NCI-H2107 (cell line): ENCODE data around the gene ICE2.

Experiments used
- DNase-seq: peaks from one replicate; lab custom pipeline; 2025; lab: John Stamatoyannopoulos, UW

The ICE2 gene

DNA sequence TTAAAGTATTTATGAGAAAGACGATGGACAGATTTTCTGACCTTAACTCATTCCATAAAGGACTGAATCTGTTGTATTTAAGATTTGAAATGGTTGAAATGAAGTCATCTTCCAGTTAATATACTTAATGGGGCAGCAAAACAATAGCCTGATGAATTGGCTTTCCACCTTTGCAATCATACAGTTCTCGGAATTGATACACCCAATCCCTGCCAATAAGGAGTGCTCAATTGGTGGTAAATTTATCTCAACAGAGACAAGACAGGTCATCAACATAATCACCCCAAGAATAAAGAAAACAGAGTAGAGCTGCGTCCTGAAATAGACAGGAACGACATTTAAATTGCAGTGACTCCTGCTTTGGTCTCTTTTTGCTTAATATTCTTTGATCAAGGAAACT is 92.3 kb downstream of the ICE2 start:
- no peak for DNase-seq

DNA sequence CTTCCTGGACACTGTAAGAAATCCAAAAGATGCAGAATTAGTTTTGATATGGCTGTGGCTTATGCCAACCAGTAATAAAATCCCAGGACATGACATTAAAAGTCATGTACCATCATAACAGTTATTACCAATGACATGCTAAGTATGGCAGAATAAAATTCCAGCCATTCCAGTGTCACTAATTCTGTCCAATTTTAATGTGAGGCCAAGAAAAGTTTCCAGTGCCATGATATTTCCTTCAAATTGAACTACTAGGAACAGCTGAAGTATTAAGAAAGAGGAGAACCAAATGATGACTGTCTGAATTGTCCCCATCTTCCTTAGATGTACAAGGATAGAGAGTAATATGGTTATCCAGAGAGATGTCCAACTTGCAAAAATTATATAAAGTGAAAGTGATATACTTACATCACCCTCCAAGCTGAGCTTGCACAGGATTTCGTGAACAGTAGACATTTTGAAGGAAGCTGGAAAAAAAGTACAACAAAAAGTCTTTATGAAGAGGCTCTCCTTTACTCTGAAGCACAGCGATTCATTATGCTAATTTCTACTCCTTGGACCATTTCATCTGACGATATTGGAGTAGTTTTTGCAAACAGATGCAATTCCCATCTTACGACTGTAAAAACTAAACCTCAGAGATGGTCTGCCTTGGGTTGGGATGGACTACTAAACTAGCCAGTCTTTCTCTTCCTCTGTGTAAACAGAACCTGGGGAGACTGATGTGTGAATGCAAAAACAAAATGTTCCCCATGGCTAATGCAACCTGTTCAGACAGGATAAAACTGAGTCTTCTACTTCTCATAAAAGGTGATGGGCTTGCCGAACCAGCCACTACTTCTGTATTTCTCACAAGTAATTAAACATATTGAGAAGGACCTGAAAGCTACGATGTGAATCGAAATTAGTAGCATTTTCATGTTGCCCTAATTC is 93.1 kb downstream of the ICE2 start:
- DNase-seq = no peak

DNA sequence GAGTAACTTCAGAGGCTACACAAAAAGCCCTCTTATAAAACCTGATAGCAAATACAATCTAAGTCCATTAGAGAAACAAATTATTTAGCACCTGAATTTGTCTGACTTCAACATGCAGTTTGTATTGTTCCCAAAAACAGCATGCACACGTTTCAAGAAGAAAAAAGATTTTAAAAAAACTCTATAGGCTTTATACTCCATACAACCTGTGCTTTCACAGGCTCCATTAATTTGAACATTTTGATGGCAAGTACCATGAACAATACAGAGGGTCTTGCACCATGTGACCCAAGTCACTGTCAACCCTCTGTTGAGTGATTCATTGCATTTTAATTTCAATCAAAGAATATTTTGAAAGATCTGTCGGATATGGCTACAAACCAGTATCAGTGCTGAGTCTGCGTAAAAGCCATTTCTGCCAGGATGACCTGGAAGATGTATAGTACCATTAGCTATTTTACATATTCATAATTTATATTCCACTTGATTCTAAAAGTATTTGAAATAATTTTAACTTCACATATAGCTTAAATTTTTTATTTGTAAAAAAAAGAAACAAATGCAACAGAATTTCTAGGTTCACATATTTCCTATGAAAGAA is 94.3 kb downstream of the ICE2 start:
- DNase-seq = no peak

DNA sequence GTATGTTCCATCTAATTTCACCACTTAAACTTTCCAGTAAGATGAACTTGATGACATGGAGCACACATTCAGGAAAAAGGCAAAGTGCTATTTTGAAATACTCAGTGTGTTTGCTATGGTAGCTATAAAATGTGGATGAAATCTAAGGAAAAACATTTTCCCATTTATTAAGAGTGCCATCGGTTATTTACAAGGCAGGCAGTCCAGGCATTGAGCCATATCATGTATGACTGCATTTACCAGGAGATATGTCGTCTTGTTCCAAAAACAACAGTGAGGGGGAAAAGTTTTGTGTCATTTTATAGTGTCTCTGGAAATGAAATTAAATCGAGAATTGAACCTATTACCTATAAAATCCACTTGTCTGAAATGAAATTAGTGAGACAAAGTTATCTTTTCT is 94.9 kb downstream of the ICE2 start:
- DNase-seq = no peak

DNA sequence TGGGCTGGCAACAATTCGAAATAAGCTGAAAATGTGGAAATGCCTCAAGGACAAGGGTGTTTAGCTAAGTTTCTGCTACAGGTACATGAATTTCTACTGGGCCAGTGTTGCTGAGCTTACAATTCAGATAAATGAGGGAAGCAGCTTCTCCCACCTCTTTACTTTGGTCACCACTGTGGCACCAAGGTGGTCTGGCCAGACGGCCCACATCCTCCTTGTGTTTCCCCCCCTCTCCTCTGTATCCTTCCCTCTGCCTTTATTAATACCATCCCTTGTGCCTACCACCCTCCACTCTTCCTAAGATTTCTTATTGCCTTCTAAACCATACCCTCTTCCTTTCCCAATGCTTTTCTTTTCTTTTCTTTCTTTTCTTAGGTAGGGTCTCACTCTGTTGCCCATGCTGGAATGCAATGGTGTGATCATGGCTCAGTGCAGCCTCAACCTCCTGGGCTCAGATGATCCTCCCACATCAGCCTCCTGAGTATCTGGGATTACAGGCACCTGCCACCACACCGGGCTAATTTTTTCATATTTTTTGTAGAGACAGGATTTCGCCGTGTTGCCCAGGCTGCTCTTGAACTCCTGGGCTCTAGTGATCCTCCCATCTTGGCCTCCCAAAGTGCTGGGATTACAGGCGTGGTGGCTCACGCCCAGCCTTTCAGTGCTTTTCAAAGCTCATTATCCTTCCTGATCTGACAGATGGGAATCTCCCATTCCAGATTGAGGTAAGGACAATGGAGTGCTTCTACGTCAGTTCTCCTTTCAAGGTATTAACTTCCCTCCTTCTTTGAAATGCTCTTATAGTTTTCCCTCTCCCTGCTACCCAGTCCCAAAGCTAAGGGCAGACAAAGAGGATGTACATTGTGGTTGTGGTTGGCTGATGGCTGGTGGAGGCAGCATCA is 95.9 kb downstream of the ICE2 start:
- no peak for DNase-seq

DNA sequence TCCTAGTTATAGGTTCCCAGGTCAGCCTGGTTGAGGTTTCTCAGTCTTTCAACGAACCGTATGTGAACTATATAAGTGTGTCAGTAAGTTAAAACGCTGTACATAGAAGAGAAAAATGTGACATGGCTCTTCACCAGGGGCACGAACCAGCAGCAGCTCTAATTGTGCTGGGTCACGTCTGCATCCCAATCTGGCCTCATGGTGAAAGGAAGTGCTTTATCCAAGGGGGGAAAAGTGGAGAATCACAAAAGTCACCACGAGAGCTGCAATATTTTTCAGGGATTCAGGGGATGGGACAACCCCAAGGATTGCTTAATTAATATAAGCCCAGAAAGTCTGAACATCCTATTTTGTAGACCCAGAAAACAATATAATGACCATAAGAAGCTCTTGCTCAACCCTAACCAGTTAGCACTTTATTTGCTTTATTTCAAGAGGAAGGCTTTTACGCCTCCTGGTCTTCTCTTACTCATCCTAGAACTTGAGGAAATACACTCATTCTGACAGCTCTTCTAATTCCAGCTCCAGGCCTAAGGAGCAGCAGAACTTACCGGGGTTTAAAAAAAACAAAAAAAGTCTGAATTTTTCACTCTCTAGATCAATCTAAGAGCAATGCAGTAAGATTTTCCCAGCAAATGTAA is 97.7 kb downstream of the ICE2 start:
- DNase-seq = no peak

DNA sequence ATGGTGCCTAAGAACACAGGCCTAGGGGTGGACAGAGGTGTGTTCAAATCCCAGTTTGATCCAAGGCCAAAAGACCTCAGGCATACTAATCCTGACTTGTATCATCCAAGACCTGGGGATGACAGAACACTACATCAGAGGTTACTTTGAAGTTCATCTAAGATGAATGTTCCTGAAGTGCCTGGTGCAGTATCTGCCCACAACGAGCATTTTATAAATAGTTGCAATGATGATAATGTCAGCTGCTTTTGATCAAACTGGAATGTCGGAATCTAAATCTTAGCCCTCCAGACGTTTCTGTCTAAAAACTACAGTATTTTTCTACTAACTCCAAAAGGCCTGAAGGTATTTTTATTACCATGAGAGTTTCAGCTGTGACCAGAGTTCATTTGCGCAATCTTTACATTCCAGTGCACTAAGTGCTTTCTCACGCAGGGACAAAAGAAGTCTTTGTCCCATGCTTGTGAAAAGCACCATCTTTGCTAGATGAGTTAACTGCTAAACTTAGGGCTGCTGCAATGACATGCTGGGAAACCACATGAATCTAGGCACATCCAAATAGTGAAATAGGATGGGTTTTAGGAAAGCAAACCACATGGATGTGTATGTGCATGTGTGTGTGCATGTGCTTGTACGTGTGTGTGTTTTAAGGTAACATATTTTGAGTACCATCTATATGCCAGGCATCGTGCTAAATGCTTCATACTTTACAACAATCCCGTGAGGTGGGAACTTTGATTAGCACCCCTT is 99.2 kb downstream of the ICE2 start:
- no peak for DNase-seq

DNA sequence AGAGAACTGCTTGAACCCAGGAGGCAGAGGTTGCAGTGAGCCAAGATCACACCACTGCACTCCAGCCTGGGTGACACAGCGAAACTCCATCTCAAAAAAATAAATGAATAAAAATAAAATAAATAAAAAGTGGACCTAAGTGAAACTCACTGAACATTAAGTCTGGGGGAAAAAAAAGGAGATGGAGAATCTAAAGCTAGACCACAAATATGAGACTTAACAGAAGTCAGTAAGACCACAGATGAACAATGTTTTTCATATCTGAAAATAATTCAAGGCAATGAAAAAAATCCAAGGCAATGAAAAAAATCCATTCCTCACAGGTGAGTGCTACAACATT is 99.8 kb downstream of the ICE2 start:
- DNase-seq = no peak

DNA sequence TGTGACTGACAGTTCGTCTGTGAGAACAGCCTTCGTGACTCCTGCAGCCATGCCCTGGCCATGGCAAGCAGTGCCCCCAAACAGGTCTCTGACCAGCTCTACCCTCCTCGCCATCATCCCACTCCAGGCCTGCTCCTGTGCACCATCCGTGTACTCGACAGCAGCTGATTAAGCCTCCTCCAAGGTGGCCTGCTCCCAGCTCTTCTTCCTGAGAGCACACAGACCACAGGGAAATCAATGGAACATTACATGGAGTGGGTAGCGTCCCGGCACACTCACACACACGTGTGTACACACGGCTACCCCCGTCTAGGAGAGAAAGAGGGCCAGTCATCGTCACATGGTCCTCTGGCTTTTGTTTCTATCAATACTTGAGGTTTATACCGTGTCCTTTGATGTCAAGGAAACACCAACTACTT is 102.3 kb downstream of the ICE2 start:
- DNase-seq = no peak

DNA sequence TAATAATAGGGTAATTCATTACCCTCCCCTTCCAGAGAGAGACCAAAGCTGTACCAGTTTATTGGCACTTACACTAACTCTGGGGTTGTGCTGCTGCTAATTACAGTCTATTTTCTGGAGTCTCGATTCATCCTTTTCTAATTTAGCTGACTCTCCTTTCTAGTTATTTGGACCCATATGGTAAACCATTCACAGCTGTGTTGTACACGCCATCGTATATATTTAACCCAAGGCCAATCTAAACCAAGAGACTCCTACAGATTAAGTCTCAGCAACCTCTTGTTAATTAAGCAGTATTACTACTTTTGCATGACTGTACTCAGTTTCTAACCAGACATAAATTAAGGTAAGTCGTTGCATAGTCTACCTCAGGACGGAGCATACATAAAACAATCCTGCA is 103.6 kb downstream of the ICE2 start:
- DNase-seq = no peak

DNA sequence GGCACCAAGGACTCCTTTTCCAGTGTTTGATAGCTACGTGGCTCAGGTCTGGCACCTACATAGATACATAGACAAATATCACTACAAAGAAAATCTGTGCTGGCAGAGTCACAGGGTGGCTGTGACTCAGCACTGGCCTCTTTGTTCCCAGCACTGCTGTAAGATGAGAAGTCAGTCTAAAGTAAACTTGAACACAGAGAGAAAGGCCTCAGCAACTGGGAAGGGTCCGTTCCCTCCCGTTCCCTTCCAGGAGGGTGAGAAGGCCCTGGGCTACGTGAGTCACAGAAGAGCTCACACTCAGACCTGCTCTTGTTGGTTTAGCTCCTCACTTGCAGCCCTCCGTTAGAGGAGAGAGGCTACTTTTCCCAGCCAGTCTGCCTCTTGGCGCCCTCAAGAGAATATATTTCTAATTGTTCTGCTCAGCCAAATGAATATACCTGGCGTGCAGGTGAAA is 104.3 kb downstream of the ICE2 start:
- peak; percentile 48 for DNase-seq

DNA sequence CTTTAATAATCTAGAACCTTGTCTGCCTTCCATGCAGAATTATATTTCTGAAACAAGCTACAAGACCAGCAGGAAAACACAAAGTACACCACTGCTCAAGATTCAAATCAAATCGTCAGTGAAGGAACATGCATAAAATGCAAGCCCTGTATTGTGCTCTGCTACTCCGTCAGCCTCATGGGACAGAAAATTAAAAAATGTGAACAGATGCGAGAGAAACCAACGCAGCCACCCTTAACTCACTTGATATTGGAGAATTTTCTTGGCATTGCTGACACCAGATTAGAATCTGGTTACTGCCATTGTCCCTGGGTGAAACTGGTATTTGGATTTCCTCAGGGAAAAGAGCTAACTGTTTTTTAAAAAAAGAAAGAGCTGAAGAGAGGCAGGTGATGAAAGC is 104.7 kb downstream of the ICE2 start:
- DNase-seq = no peak

DNA sequence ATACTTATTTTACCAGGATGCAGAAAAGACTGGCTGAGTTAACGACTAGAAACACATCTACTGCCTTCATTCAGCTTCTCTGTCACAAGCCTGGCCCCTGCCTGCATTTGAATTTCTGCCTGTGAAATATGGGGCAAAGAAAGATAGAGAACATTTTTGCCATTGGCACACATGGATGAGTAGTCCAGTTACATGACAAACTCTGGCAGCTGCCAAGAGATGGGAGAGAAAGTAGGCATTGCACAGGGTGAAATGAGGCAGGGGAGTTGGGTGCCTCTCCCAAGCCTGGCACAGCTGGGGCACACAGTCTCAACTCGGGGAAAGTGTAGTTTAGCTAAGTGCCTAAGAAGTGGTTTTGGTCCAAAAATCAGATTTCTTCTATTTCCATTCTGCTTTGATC is 105.2 kb downstream of the ICE2 start:
- no peak for DNase-seq

DNA sequence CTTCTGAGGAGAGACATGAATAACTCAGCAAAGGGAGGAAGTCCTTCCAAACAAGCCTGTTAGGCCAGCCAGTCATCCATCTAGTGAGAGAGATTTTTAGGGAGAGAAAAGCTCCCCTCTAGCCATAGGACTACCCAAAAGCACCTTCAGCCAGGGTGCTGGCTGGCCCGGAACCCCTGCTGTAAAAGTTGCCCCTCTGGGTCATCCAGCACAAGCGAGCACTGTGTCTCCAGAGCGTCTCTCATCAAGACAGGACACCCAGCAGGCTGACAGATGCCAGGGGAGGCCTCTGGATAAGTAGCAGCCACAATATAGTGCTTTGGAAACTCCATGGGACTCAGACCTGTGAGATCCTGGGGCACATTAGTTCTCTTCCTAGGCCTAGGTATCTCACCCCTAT is 105.6 kb downstream of the ICE2 start:
- no peak for DNase-seq

DNA sequence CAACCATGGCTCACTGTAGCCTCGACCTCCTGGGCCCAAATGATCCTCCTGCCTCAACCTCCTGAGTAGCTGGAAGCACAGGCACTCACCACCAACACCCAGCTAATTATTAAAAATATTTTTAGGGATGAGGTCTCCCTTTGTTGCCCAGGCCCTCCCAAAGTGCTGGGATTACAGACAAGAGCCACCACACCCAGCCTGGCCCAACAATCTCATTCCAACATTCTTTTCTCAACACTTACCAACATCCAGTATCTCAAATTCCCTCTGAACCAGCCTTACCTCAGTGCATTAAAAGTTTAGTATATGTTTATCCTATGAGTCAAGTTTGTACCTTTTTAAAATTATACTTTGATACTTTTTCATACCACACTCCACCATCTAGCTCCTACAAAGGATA is 106.2 kb downstream of the ICE2 start:
- no peak for DNase-seq

DNA sequence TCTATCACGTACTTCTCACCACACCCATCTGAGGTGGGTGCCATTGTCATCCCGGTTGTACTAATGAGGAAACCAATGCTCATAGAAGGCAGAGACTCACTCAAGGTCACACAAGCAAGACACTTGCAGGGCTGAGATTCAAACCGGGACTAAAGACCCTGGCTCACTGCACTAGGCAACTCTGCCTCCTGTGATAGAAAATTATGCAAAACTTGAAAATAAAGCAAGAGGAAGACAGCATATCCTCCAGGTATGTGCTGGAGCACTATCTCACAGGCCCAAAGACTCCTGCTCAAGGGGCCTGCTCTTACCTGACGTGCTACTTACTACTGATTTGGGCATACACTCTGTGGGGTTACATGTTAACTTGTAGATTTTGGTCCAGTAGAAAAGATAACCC is 106.7 kb downstream of the ICE2 start:
- DNase-seq = no peak

DNA sequence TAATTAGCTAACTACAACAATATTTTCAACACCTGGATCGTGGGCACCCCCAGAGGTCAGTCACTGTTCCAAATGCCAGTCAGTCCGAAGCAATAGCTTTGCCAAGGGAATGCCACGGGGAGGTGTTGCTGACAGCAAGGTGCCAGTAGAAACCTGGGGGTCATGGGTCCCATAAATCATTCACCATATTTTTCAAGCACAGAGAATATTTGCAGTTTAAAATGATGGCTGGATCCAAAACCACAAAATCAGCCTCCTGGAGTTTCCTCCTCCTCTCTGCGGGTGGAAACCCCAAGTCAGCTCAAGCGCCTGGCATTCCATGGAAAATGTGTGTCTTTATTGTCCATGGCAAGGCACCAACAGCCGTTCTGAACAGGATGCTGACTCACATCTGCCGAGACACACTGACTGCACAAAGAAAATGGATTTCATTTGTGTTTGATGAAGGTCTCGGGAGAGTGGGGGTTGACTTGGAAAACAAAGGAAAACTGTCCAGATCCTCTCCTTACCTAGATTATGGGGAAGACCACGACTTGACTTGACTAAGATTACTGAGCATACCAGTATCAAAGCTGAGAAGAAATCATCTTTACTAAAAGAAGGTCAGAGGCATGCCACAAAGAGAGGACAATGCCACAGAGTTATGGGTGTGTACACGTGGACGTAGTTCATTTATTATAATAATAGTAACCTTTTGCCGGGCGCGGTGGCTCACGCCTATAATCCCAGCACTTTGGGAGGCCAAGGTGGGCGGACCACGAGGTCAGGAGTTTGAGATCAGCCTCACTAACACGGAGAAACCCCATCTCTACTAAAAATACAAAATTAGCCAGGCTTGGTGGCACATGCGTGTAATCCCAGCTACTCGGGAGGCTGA is 107.5 kb downstream of the ICE2 start:
- peak; percentile 34 for DNase-seq

DNA sequence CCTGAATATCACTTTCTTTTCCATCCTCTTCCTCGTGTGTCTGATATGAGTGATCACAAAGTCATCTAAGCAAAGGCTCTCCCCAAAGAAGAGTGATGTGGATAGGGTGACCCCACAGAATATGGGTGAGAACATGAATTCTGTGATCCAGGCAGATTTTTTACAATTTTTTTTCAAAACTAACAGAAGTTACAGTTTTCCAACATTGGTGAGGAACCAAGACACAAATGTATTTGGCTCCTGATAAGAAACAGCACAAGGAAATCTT is 108.1 kb downstream of the ICE2 start:
- DNase-seq = no peak

DNA sequence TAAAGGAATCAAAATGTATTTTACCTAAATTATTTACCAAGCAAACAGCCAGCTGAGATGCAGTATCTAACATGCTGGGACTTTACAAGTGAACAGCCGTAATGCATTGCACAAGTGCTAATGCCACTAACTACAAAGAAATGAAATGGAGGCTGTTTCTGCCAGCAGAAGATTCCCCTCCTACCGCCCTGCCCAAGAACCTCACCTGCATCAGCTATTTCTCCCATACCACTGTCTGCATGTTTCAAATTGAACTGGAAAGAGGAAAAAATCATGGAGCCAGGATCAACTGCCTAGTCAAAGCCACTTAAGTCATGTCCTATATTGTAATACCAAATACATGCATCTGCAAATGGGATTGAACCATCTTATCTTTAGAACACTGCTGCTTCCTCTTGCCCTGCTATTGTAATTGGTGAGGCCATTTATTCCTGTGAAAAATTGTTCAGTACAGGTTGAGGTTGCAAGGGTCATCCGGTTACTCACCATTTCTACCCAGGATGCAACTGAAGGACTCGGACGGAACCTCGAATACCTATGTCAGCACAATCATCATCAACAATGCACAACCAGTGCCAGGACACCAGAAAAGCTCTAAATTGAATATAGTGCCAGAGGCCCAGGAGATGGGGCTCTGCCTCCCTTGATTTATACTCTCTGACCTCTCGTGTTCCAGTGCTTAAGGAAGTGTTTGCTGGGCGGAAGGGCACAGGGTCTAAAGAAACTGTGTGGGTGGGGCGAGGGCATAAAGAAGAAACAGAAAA is 108.7 kb downstream of the ICE2 start:
- DNase-seq = no peak

DNA sequence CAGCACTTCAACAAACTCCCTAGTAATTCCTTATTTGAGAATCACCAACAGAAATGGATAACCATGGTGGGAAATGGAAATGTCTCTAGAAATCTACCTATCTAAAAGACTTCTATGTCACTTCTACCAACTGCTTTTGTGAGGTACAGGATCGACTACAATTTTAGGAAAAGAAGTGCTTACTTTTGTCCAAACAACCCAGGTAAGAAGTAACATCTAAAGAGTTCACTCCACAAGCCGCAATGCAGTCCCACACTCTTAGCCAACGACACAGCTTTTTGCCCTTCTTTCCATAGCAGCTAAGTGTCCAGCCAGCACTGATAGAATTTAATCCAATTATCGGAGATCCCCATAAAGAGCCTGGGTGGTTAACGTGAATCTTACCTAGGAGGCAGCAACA is 109.2 kb downstream of the ICE2 start:
- DNase-seq = no peak
